PC-9 (cell line): ENCODE results near the gene LSM7. TPM values are rescaled to one million over a fixed set of nuclear protein-coding genes. Genes with fewer than 3 reads are reported as not detected.
"Not testable (repeated sequence)": the region's sequence is repeated elsewhere in the genome, so short reads cannot be mapped to it uniquely, and the experiment has no call there.

ENCODE experiments used
- BruUV-seq: library from RNA; stranded (reverse); fragments of 400-500 nt; replicated peaks from 2 replicates; lab custom pipeline; 2021; lab: Mats Ljungman, UMichigan
- CTCF ChIA-PET: fragments of 300-600 bp; sonication (Branson Sonifier 250); formaldehyde crosslinking; loops from one replicate; lab custom pipeline; 2022; ENCODE audit warnings: antibody characterized with exemption; lab: Charles Lee
- POLR2A ChIA-PET: fragments of 300-600 bp; sonication (Branson Sonifier 250); formaldehyde crosslinking; loops from one replicate; lab custom pipeline; 2022; ENCODE audit warnings: antibody characterized with exemption; ENCODE audit not compliant: unreplicated experiment; lab: Charles Lee
- DNase-seq, 2 experiments: peaks; one replicate each; pipeline versions ENCODE4 v3.0.0 to v3.0.0-alpha.2; 2015 to 2022; ENCODE audit warnings: mixed read lengths in 1 of 2
- H2AFZ ChIP-seq: fragments of 200-600 bp; sonication (generic); 2 replicates; pipeline ENCODE4 v1.8.1; 2017; ENCODE audit warnings: antibody characterized with exemption
- H3F3A ChIP-seq: fragments of 200-600 bp; sonication (generic); 2 replicates; pipeline ENCODE4 v1.8.1; 2017; ENCODE audit warnings: antibody characterized with exemption, mild to moderate bottlenecking, low read depth; ENCODE audit not compliant: insufficient read depth
- H3K27ac ChIP-seq: fragments of 200-600 bp; sonication (generic); 2 replicates; pipeline ENCODE4 v1.6.1; 2016; ENCODE audit warnings: mixed run types
- H3K27me3 ChIP-seq: fragments of 200-600 bp; sonication (generic); 2 replicates; pipeline ENCODE4 v1.6.1; 2016; ENCODE audit warnings: low read depth, mixed run types; ENCODE audit not compliant: insufficient read depth
- H3K36me3 ChIP-seq: fragments of 200-600 bp; sonication (generic); 2 replicates; pipeline ENCODE4 v1.6.1; 2016; ENCODE audit warnings: low read depth, mixed run types
- H3K4me1 ChIP-seq: fragments of 200-600 bp; sonication (generic); replicated peaks from 2 replicates; pipeline ENCODE4 v1.6.1; 2016; ENCODE audit warnings: mixed run types; ENCODE audit not compliant: insufficient read depth
- H3K4me2 ChIP-seq: fragments of 200-600 bp; sonication (generic); 2 replicates; pipeline ENCODE4 v1.6.1; 2017; ENCODE audit warnings: mixed run types
- H3K4me3 ChIP-seq: fragments of 200-600 bp; sonication (generic); 2 replicates; pipeline ENCODE4 v1.6.1; 2016; ENCODE audit warnings: mixed run types
- H3K79me2 ChIP-seq: fragments of 200-600 bp; sonication (generic); 2 replicates; pipeline ENCODE4 v1.6.1; 2017; ENCODE audit warnings: low read depth, mixed run types
- H3K9me2 ChIP-seq: fragments of 200-600 bp; sonication (generic); 2 replicates; pipeline ENCODE4 v1.8.1; 2017; ENCODE audit warnings: mild to moderate bottlenecking; ENCODE audit not compliant: insufficient read depth
- H3K9me3 ChIP-seq: fragments of 200-600 bp; sonication (generic); 2 replicates; pipeline ENCODE4 v1.8.1; 2016; ENCODE audit warnings: low read depth; ENCODE audit not compliant: insufficient read depth
- H4K20me1 ChIP-seq: fragments of 200-600 bp; sonication (generic); 2 replicates; pipeline ENCODE4 v1.8.1; 2017; ENCODE audit not compliant: insufficient read depth
- CTCF ChIP-seq: fragments of 200-600 bp; sonication (generic); conservative IDR thresholded peaks from 2 replicates; pipeline ENCODE4 v1.6.1; 2017; ENCODE audit warnings: mixed run types, antibody characterized with exemption, mild to moderate bottlenecking, moderate library complexity
- EZH2 ChIP-seq: fragments of 200-600 bp; sonication (generic); IDR thresholded peaks from 2 replicates; pipeline ENCODE4 v1.8.0; 2017; ENCODE audit warnings: antibody characterized with exemption, low read depth
- intact Hi-C: fragments of 100-400 bp; cut with micrococcal nuclease; formaldehyde crosslinking; loops from one replicate; pipeline ENCODE4 v1.10.0; 2022; ENCODE audit not compliant: unreplicated experiment
- total RNA-seq: library from RNA; stranded (reverse); gene quantifications from 2 replicates; pipeline ENCODE4 v1.2.3, GENCODE V29; 2021

LSM7 gene
- total RNA-seq, 1 experiment from 2014 or later: 80.2 TPM

- no peak for TF ChIP-seq EZH2
- TF ChIP-seq CTCF: no peak
- DNase-seq: no peak
- Histone ChIP-seq H3K27me3 (no peaks in the 10 kb centered on the region), H3K4me3 (no peak overlapping the region), H3K9me3 (no peaks in the 10 kb centered on the region), H3K79me2 (no peaks in the 10 kb centered on the region), H3K36me3 (no peaks in the 10 kb centered on the region), H3F3A (no peaks in the 10 kb centered on the region), H3K4me2 (no peak overlapping the region), H3K27ac (no peak overlapping the region), H4K20me1 (no peaks in the 10 kb centered on the region), H3K4me1 (no peaks in the 10 kb centered on the region), H3K9me2 (no peaks in the 10 kb centered on the region), H2AFZ (no peak overlapping the region)
- intact Hi-C loops: no loop called here
- POLR2A ChIA-PET: no interaction called here
- CTCF ChIA-PET: no interaction called here
- BruUV-seq: no TSS peak
These were observed 23.7 kb upstream of the LSM7 start for GRCh38 chr19:2352121-2352520.

GRCh38 chr19:2351591-2351990, 23.2 kb upstream of the LSM7 start:
- no peaks in the 10 kb centered on the region for H3K27me3 ChIP-seq
- no peaks in the 10 kb centered on the region for H3K79me2 ChIP-seq
- no peak overlapping the region for H2AFZ ChIP-seq
- intact Hi-C loops: no loop called here
- POLR2A ChIA-PET: no interaction called here
- no peak overlapping the region for H3K27ac ChIP-seq
- no peaks in the 10 kb centered on the region for H4K20me1 ChIP-seq
- H3K4me1 ChIP-seq: no peaks in the 10 kb centered on the region
- no peak for TF ChIP-seq CTCF
- no peak for TF ChIP-seq EZH2
- H3K9me2 ChIP-seq: no peaks in the 10 kb centered on the region
- BruUV-seq: no TSS peak
- no peak overlapping the region for H3K4me3 ChIP-seq
- H3K4me2 ChIP-seq: no peak overlapping the region
- H3F3A ChIP-seq: no peaks in the 10 kb centered on the region
- DNase-seq: no peak
- H3K36me3 ChIP-seq: no peaks in the 10 kb centered on the region
- no peaks in the 10 kb centered on the region for H3K9me3 ChIP-seq
- CTCF ChIA-PET: no interaction called here

GRCh38 chr19:2350656-2351055, 22.3 kb upstream of the LSM7 start:
- H3K9me2 ChIP-seq: no peaks in the 10 kb centered on the region
- no peak for DNase-seq
- CTCF ChIA-PET: no interaction called here
- no peaks in the 10 kb centered on the region for H3K4me1 ChIP-seq
- no peak overlapping the region for H3K27ac ChIP-seq
- POLR2A ChIA-PET: no interaction called here
- BruUV-seq: no TSS peak
- intact Hi-C loops: no loop called here
- no peaks in the 10 kb centered on the region for H3K36me3 ChIP-seq
- no peak overlapping the region for H3K4me2 ChIP-seq
- no peak overlapping the region for H3K4me3 ChIP-seq
- no peaks in the 10 kb centered on the region for H4K20me1 ChIP-seq
- no peak for TF ChIP-seq EZH2
- TF ChIP-seq CTCF: no peak
- H3K9me3 ChIP-seq: no peaks in the 10 kb centered on the region
- no peak overlapping the region for H2AFZ ChIP-seq
- H3K27me3 ChIP-seq: no peaks in the 10 kb centered on the region
- H3F3A ChIP-seq: no peaks in the 10 kb centered on the region
- no peaks in the 10 kb centered on the region for H3K79me2 ChIP-seq

- POLR2A ChIA-PET, CTCF ChIA-PET, intact Hi-C loops: not testable (repeated sequence)
These were observed 21.4 kb upstream of the LSM7 start for GRCh38 chr19:2349818-2350217.

More at GRCh38 chr19:2349818-2350217, 21.4 kb upstream of the LSM7 start:
- not testable (repeated sequence) for H3K9me3 ChIP-seq, H3K36me3 ChIP-seq, H2AFZ ChIP-seq, H3K4me1 ChIP-seq, BruUV-seq, H3K9me2 ChIP-seq, H3F3A ChIP-seq, DNase-seq, H3K27me3 ChIP-seq, H4K20me1 ChIP-seq, H3K4me3 ChIP-seq, H3K4me2 ChIP-seq, H3K27ac ChIP-seq, H3K79me2 ChIP-seq
